ENCODE measurements around the gene TMEM220.

TMEM220 gene

DNA sequence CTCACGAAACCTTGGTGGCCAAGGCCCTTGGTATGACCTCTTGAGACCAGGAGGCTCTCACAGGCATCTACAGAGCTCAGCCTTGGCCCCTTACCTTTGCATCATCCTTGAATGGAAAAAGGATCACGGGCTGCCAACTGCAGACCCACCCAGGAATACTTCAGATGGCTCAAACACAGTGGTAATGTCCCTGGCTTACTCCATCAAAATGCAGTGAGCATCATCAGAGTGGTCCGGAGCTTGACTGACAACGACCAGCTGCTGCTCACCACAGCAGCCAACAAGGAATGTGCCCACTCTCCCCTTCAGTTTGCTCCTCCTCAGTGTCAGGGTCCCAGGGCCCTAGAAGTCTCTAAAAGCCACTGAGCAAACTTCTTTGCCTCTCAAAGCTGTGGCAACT is 55.1 kb downstream of the TMEM220 start:
- ATAC-seq (ENCODE audit: low read depth) (no peak), DNase-seq (ENCODE audit: low spot score) (no peak)
- no peak for TF ChIP-seq CTCF (IDR thresholded peaks at IDR 0.05; ENCODE audit: poor library complexity, severe bottlenecking)
- Histone ChIP-seq H3K4me1 (ENCODE audit: insufficient read depth, poor library complexity, severe bottlenecking) (no peaks in the 10 kb centered on the region), H3K27ac (ENCODE audit: poor library complexity, severe bottlenecking) (no peak overlapping the region), H3K36me3 (ENCODE audit: low read depth) (peaks cover 35% of the 10 kb centered on the region), H3K9me3 (ENCODE audit: severe bottlenecking) (no peaks in the 10 kb centered on the region), H3K27me3 (ENCODE audit: insufficient read depth, poor library complexity, severe bottlenecking) (no peaks in the 10 kb centered on the region), H3K4me3 (ENCODE audit: severe bottlenecking) (no peak overlapping the region)

GRCh38 chr17:10673312-10673711 is 56.5 kb downstream of the TMEM220 start:
- TF ChIP-seq CTCF (IDR thresholded peaks at IDR 0.05; ENCODE audit: poor library complexity, severe bottlenecking) = no peak
- Histone ChIP-seq H3K36me3 (ENCODE audit: low read depth) (peaks cover 24% of the 10 kb centered on the region), H3K27ac (ENCODE audit: poor library complexity, severe bottlenecking) (no peak overlapping the region), H3K9me3 (ENCODE audit: severe bottlenecking) (no peaks in the 10 kb centered on the region), H3K4me3 (ENCODE audit: severe bottlenecking) (no peak overlapping the region), H3K4me1 (ENCODE audit: insufficient read depth, poor library complexity, severe bottlenecking) (no peaks in the 10 kb centered on the region), H3K27me3 (ENCODE audit: insufficient read depth, poor library complexity, severe bottlenecking) (no peaks in the 10 kb centered on the region)
- DNase-seq (ENCODE audit: low spot score) (no peak), ATAC-seq (ENCODE audit: low read depth) (no peak)

- no peaks in the 10 kb centered on the region for H3K4me1 ChIP-seq (ENCODE audit: insufficient read depth, poor library complexity, severe bottlenecking)
- no peak overlapping the region for H3K4me3 ChIP-seq (ENCODE audit: severe bottlenecking)
- no peaks in the 10 kb centered on the region for H3K9me3 ChIP-seq (ENCODE audit: severe bottlenecking)
- no peaks in the 10 kb centered on the region for H3K36me3 ChIP-seq (ENCODE audit: low read depth)
- DNase-seq (ENCODE audit: low spot score) = no peak
- H3K27ac ChIP-seq (ENCODE audit: poor library complexity, severe bottlenecking) = no peak overlapping the region
- no peak for TF ChIP-seq CTCF (IDR thresholded peaks at IDR 0.05; ENCODE audit: poor library complexity, severe bottlenecking)
- no peaks in the 10 kb centered on the region for H3K27me3 ChIP-seq (ENCODE audit: insufficient read depth, poor library complexity, severe bottlenecking)
- ATAC-seq (ENCODE audit: low read depth) = no peak
Measured at GRCh38 chr17:10668775-10669174, 61.0 kb downstream of the TMEM220 start.

- no peaks in the 10 kb centered on the region for H3K4me1 ChIP-seq (ENCODE audit: insufficient read depth, poor library complexity, severe bottlenecking)
- ATAC-seq (ENCODE audit: low read depth) = no peak
- H3K27me3 ChIP-seq (ENCODE audit: insufficient read depth, poor library complexity, severe bottlenecking) = no peaks in the 10 kb centered on the region
- no peak overlapping the region for H3K27ac ChIP-seq (ENCODE audit: poor library complexity, severe bottlenecking)
- H3K4me3 ChIP-seq (ENCODE audit: severe bottlenecking) = no peak overlapping the region
- DNase-seq (ENCODE audit: low spot score) = no peak
- H3K36me3 ChIP-seq (ENCODE audit: low read depth) = no peaks in the 10 kb centered on the region
- no peak for TF ChIP-seq CTCF (IDR thresholded peaks at IDR 0.05; ENCODE audit: poor library complexity, severe bottlenecking)
- H3K9me3 ChIP-seq (ENCODE audit: severe bottlenecking) = no peaks in the 10 kb centered on the region
Measured at GRCh38 chr17:10666906-10667305, 62.9 kb downstream of the TMEM220 start.

DNA sequence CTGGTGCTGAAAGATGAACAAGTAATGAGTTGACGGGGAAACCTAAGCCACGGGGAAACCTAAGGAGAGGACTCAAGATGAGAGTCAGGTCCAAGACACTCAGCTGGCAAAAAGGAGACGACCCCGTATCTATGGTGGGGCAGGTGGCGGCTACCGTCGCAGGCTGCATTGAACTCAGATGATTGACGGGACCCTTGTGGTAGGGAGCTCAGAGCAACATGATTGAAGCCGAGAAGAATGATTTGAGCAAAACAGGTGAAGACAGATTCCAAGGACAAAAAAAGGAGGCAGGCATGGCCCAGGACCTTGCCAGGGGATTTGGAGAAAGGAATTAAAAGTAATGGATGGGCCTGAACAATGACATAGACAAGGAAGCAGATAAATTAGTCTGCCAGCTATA is 65.3 kb downstream of the TMEM220 start:
- Histone ChIP-seq H3K27me3 (ENCODE audit: insufficient read depth, poor library complexity, severe bottlenecking) (no peaks in the 10 kb centered on the region), H3K4me1 (ENCODE audit: insufficient read depth, poor library complexity, severe bottlenecking) (no peaks in the 10 kb centered on the region), H3K36me3 (ENCODE audit: low read depth) (no peaks in the 10 kb centered on the region), H3K4me3 (ENCODE audit: severe bottlenecking) (no peak overlapping the region), H3K9me3 (ENCODE audit: severe bottlenecking) (no peaks in the 10 kb centered on the region), H3K27ac (ENCODE audit: poor library complexity, severe bottlenecking) (no peak overlapping the region)
- no peak for DNase-seq (ENCODE audit: low spot score)
- ATAC-seq (ENCODE audit: low read depth) = no peak
- TF ChIP-seq CTCF (IDR thresholded peaks at IDR 0.05; ENCODE audit: poor library complexity, severe bottlenecking) = no peak

Data from RWPE2 (cell line).